T follicular helper cell (primary cell): Measurements from ENCODE around the gene DPP3.

Experiments
- DNase-seq: peaks from one replicate; pipeline ENCODE4 v3.0.0-alpha.2; 2020; ENCODE audit warnings: low read depth

Gene DPP3

GRCh38 chr11:66484806-66485380, 4.7 kb downstream of the DPP3 start:
- no peak for DNase-seq

GRCh38 chr11:66488957-66489356, 8.7 kb downstream of the DPP3 start:
- DNase-seq, result no peak

- DNase-seq, result no peak
Measured at GRCh38 chr11:66489636-66490035, 9.4 kb downstream of the DPP3 start.

GRCh38 chr11:66491315-66491935, 11.2 kb downstream of the DPP3 start:
- DNase-seq, result no peak

- DNase-seq, result no peak
Measured at GRCh38 chr11:66492161-66492865, 12.1 kb downstream of the DPP3 start.

- DNase-seq, result no peak
Measured at GRCh38 chr11:66493130-66493529, 12.9 kb downstream of the DPP3 start.

- no peak for DNase-seq
Measured at GRCh38 chr11:66494458-66494857, 14.2 kb downstream of the DPP3 start.

GRCh38 chr11:66494935-66495334, 14.7 kb downstream of the DPP3 start:
- DNase-seq, result no peak

- no peak for DNase-seq
Measured at GRCh38 chr11:66495401-66495854, 15.2 kb downstream of the DPP3 start.

GRCh38 chr11:66497206-66497605, 17.0 kb downstream of the DPP3 start:
- DNase-seq, result no peak

GRCh38 chr11:66498506-66498905, 18.3 kb downstream of the DPP3 start:
- DNase-seq, result no peak

- no peak for DNase-seq
Measured at GRCh38 chr11:66505276-66505816, 25.1 kb downstream of the DPP3 start.

GRCh38 chr11:66509131-66509561, 28.9 kb downstream of the DPP3 start:
- DNase-seq, result no peak

GRCh38 chr11:66510271-66510989, 30.2 kb downstream of the DPP3 start, which contains the start of gene BBS1:
BBS1 (plus strand) TSS chr11:66510635; CDS start chr11:66510660, 25 bp downstream.
- peak; percentile 71 for DNase-seq

- no peak for DNase-seq
Measured at GRCh38 chr11:66510990-66511339, 30.7 kb downstream of the DPP3 start.

- DNase-seq, result no peak
Measured at GRCh38 chr11:66523611-66524010, 43.4 kb downstream of the DPP3 start.

- no peak for DNase-seq
Measured at GRCh38 chr11:66524304-66525040, 44.2 kb downstream of the DPP3 start.

GRCh38 chr11:66529069-66529468, 48.8 kb downstream of the DPP3 start:
- DNase-seq, result no peak

GRCh38 chr11:66529655-66530054, 49.4 kb downstream of the DPP3 start:
- no peak for DNase-seq

- no peak for DNase-seq
Measured at GRCh38 chr11:66530927-66531709, 50.9 kb downstream of the DPP3 start.

- no peak for DNase-seq
Measured at GRCh38 chr11:66531841-66532240, 51.6 kb downstream of the DPP3 start.
